ENCODE results near the gene KRT72.

DNA sequence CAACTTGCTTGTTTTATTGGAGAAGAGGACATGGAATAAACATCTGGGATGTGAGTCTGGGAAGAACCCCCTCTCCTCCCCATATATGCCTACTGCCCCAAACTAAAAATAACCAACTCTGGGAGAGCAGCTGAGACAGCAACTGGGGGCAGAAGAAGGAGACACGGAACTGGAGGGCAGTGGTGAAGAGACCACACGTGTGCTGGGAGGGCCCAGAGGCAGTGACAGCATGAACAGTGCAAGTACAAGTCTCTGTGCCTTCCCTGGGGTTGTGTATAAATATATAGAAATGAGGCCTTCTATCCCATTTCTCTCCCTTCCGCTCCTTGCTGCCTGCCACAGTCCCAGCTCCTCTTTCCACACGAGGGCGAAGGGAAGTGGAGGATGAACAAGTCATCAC is 21.1 kb upstream of the KRT72 start:
- TF ChIP-seq EZH2phosphoT487 (IDR thresholded peaks at IDR 0.05; ENCODE audit: insufficient read depth, low read depth), result no peak
- TF ChIP-seq EZH2 (IDR thresholded peaks at IDR 0.05; ENCODE audit: insufficient read depth, poor library complexity, severe bottlenecking), result no peak
